Fibroblast of the aortic adventitia (primary cell): ENCODE data around the gene CPA4. TPM values are rescaled to one million over a fixed set of nuclear protein-coding genes. Genes with fewer than 3 reads are reported as not detected.
"Not testable (repeated sequence)": the region's sequence is repeated elsewhere in the genome, so short reads cannot be mapped to it uniquely, and the experiment has no call there.

Experiments
- DNase-seq: peaks from one replicate; pipeline ENCODE4 v3.0.0-alpha.2; 2010; ENCODE audit warnings: low read depth
- H3K4me3 ChIP-seq: 2 replicates; pipeline ENCODE4 v1.5.1; 2011; ENCODE audit warnings: low read depth, mild to moderate bottlenecking, control low read depth, low read length, moderate library complexity
- total RNA-seq: library from RNA; depleted of rRNA; stranded (reverse); fragments of >200 nt; gene quantifications from 2 replicates; pipeline ENCODE4 v1.2.3, GENCODE V29; 2012; ENCODE audit warnings: low replicate concordance
- TF ChIP-seq, protein P1 (sequence below): IDR thresholded peaks from 2 replicates; pipeline ENCODE4 v1.5.1; 2011; ENCODE audit warnings: mild to moderate bottlenecking, low read length, control low read depth, inconsistent platforms; ENCODE audit not compliant: insufficient read depth

CPA4 gene, protein sequence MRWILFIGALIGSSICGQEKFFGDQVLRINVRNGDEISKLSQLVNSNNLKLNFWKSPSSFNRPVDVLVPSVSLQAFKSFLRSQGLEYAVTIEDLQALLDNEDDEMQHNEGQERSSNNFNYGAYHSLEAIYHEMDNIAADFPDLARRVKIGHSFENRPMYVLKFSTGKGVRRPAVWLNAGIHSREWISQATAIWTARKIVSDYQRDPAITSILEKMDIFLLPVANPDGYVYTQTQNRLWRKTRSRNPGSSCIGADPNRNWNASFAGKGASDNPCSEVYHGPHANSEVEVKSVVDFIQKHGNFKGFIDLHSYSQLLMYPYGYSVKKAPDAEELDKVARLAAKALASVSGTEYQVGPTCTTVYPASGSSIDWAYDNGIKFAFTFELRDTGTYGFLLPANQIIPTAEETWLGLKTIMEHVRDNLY
- total RNA-seq: 7.7 and 29.6 TPM in 2 replicates

- peak; percentile 99 for DNase-seq
- TF ChIP-seq, protein P1, sequence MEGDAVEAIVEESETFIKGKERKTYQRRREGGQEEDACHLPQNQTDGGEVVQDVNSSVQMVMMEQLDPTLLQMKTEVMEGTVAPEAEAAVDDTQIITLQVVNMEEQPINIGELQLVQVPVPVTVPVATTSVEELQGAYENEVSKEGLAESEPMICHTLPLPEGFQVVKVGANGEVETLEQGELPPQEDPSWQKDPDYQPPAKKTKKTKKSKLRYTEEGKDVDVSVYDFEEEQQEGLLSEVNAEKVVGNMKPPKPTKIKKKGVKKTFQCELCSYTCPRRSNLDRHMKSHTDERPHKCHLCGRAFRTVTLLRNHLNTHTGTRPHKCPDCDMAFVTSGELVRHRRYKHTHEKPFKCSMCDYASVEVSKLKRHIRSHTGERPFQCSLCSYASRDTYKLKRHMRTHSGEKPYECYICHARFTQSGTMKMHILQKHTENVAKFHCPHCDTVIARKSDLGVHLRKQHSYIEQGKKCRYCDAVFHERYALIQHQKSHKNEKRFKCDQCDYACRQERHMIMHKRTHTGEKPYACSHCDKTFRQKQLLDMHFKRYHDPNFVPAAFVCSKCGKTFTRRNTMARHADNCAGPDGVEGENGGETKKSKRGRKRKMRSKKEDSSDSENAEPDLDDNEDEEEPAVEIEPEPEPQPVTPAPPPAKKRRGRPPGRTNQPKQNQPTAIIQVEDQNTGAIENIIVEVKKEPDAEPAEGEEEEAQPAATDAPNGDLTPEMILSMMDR: no peak
- peak within 1 kb of the TSS; percentile 9 for H3K4me3 ChIP-seq
Measured at GRCh38 chr7:130292682-130293257, at the start of gene CPA4. Gene CPA4, plus strand, starts transcription at chr7:130293161. Its CDS starts 20 bp downstream, at chr7:130293181.

- peak; percentile 66 for DNase-seq
- H3K4me3 ChIP-seq: not testable (repeated sequence)
Measured at GRCh38 chr7:130243486-130243885, 49.5 kb upstream of the CPA4 start.

- not testable (repeated sequence) for DNase-seq, H3K4me3 ChIP-seq
Measured at GRCh38 chr7:130246491-130246890, 46.5 kb upstream of the CPA4 start.

DNA sequence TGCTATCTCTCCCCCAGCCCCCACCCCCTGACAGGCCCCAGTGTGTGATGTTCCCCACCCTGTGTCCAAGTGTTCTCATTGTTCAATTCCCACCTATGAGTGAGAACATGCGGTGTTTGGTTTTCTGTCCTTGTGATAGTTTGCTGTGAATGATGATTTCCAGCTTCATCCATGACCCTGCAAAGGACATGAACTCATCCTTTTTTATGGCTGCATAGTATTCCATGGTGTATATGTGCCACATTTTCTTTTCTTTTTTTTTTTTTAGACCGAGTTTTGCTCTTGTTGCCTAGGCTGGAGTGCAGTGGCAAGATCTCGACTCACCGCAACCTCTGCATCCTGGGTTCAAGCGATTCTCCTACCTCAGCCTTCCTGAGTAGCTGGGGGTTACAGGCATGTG is 44.1 kb upstream of the CPA4 start:
- H3K4me3 ChIP-seq, DNase-seq: not testable (repeated sequence)

DNA sequence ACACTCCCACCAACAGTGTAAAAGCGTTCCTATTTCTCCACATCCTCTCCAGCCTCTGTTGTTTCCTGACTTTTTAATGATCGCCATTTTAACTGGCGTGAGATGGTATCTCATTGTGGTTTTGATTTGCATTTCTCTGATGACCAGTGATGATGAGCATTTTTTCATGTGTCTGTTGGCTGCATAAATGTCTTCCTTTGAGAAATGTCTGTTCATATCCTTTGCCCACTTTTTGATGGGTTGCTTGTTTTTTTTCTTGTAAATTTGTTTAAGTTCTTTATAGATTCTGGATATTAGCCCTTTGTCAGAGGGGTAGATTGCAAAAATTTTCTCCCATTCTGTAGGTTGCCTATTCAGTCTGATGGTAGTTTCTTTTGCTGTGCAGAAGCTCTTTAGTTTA is 43.3 kb upstream of the CPA4 start:
- not testable (repeated sequence) for DNase-seq, H3K4me3 ChIP-seq

DNA sequence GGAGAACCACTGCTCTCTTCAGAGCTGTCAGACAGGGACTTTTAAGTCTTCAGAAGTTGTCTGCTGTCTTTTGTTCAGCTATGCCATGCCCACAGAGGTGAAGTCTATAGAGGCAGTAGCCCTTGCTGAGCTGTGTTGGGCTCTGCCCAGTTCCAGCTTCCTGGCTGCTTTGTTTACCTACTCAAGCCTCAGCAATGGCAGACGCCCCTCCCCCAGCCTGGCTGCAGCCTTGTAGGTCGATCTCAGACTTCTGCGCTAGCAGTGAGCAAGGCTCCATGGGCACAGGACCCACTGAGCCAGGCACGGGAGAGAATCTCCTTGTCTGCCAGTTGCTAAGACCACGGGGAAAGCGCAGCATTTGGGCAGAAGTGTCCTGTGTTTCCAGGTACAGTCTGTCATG is 38.4 kb upstream of the CPA4 start:
- TF ChIP-seq, protein P1: no peak
- H3K4me3 ChIP-seq: no peak overlapping the region
- DNase-seq: no peak

DNA sequence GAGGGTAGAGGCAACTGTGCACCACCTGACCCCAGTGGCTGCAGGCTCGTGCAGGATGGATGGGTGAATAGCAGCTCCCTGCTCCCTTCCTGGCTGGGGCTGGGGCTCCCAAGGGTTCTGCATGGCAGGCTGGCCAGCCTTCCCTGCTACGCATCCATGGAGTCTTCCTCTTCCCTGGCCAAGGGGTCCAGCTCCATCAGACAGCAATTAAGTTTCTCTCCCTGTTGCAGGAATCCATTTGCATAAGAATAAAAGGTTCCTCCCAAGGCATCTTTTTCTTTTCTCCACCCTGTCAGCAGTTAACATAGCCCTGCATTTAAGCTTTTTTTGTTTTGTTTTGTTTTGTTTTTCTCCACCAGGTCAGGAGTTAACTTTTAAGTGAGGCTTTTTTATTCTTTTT is 36.3 kb upstream of the CPA4 start:
- TF ChIP-seq, protein P1: no peak
- H3K4me3 ChIP-seq: no peak overlapping the region
- no peak for DNase-seq

GRCh38 chr7:130258494-130259078 is 34.4 kb upstream of the CPA4 start:
- H3K4me3 ChIP-seq: no peak overlapping the region
- TF ChIP-seq, protein P1: no peak
- DNase-seq: no peak

DNA sequence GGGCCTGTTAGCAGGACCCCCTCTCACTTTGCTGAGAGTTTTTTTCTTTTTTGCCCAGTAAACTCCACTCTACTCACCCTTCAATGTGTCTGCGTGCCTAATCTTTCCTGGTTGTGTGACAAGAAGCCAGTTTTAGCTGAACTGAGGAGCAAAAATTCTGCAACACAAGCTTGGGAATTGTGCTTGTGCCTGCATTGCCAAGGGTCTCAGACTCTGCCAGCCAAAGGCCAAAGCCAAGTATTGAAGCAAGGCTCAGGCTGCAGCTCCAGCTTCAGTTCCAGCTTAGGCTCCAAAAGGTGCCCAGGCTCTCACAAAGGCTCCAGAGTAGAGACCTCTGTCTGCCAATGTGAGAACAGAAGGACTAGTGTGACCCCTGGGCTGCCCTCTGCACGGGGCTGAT is 30.5 kb upstream of the CPA4 start:
- TF ChIP-seq, protein P1: no peak
- H3K4me3 ChIP-seq: no peak overlapping the region
- no peak for DNase-seq
